ENCODE measurements around the gene CFB. TPM values are rescaled to one million over a fixed set of nuclear protein-coding genes. Genes with fewer than 3 reads are reported as not detected.

CFB gene
- total RNA-seq, 1 experiment from 2014 or later, result 5.6 TPM

- POLR2A ChIA-PET, result interaction anchor here (0.6 kb wide), 1 partner anchor 44 kb away, joined by 3 read pairs; no protein-coding TSS in a partner anchor
These were observed 30.5 kb upstream of the CFB start for GRCh38 chr6:31915351-31915750.

GRCh38 chr6:31915756-31916155, 30.1 kb upstream of the CFB start:
- intact Hi-C loops (cut with micrococcal nuclease; ENCODE audit: unreplicated experiment), result no loop called here

More at GRCh38 chr6:31915351-31915750, 30.5 kb upstream of the CFB start:
- TF ChIP-seq REST (IDR thresholded peaks at IDR 0.05; ENCODE audit: insufficient read depth in 1 of 2, low read depth in 2 of 2, low read length in 1 of 2) (no peak), SIN3A (IDR thresholded peaks at IDR 0.05; ENCODE audit: borderline replicate concordance, insufficient read depth, low read depth, low read length) (no peak), POLR2AphosphoS5 (IDR thresholded peaks at IDR 0.05; ENCODE audit: low read depth, low read length) (no peak), TCF7L2 (IDR thresholded peaks at IDR 0.05; ENCODE audit: low read depth, low read length) (no peak), CTCF (IDR thresholded peaks at IDR 0.05) (no peak)
- CTCF ChIA-PET, result no interaction called here
- in situ Hi-C loops (cut with HindIII; ENCODE audit: low pct_unique_long_range_greater_than_20kb, low sequenced_read_pairs) (no loop called here), intact Hi-C loops (cut with micrococcal nuclease; ENCODE audit: unreplicated experiment) (no loop called here)
- DNase-seq (ENCODE audit: low read depth, low spot score) (no peak), ATAC-seq (no peak)
- H3K9me3 ChIP-seq (ENCODE audit: control insufficient read depth, insufficient read depth, low read depth, low read length), result no peaks in the 10 kb centered on the region
- H3K4me1 ChIP-seq (ENCODE audit: control insufficient read depth, insufficient read depth, low read length), result no peaks in the 10 kb centered on the region
- H3K27me3 ChIP-seq (ENCODE audit: control insufficient read depth, insufficient read depth, low read length), result no peaks in the 10 kb centered on the region
- no peaks in the 10 kb centered on the region for H3K36me3 ChIP-seq (ENCODE audit: control insufficient read depth, insufficient read depth, low read length)
- BruUV-seq (replicated peaks), result no TSS peak
- no peak overlapping the region for H3K4me3 ChIP-seq (ENCODE audit: low read depth in 2 of 2, low read length in 2 of 2)
- no peak overlapping the region for H3K27ac ChIP-seq (ENCODE audit: low read length)

More at GRCh38 chr6:31915756-31916155, 30.1 kb upstream of the CFB start:
- no peaks in the 10 kb centered on the region for H3K9me3 ChIP-seq (ENCODE audit: control insufficient read depth, insufficient read depth, low read depth, low read length)
- CTCF ChIA-PET, result no interaction called here
- no peak for ATAC-seq
- H3K4me1 ChIP-seq (ENCODE audit: control insufficient read depth, insufficient read depth, low read length), result no peaks in the 10 kb centered on the region
- TF ChIP-seq CTCF (IDR thresholded peaks at IDR 0.05), result no peak
- DNase-seq (ENCODE audit: low read depth, low spot score), result no peak
- BruUV-seq (replicated peaks), result no TSS peak
- H3K4me3 ChIP-seq (ENCODE audit: low read depth in 2 of 2, low read length in 2 of 2), result no peak overlapping the region
- H3K36me3 ChIP-seq (ENCODE audit: control insufficient read depth, insufficient read depth, low read length), result no peaks in the 10 kb centered on the region
- POLR2A ChIA-PET, result interaction anchor here (0.7 kb wide), 2 partner anchors 14 to 139 kb away, joined by 4 to 11 read pairs; partner anchors contain the start of genes VWA7 and ZBTB12
- H3K27me3 ChIP-seq (ENCODE audit: control insufficient read depth, insufficient read depth, low read length), result no peaks in the 10 kb centered on the region
- in situ Hi-C loops (cut with HindIII; ENCODE audit: low pct_unique_long_range_greater_than_20kb, low sequenced_read_pairs), result no loop called here
- no peak overlapping the region for H3K27ac ChIP-seq (ENCODE audit: low read length)

Data from Panc1 (cell line).